Dedifferentiated amniotic fluid mesenchymal stem cell (primary cell): Measurements from ENCODE around the gene PLEKHM3.

ENCODE experiments used
- DNase-seq: peaks from one replicate; pipeline ENCODE4 v3.0.0-alpha.2; 2016; ENCODE audit errors: extremely low spot score

Gene PLEKHM3

DNA sequence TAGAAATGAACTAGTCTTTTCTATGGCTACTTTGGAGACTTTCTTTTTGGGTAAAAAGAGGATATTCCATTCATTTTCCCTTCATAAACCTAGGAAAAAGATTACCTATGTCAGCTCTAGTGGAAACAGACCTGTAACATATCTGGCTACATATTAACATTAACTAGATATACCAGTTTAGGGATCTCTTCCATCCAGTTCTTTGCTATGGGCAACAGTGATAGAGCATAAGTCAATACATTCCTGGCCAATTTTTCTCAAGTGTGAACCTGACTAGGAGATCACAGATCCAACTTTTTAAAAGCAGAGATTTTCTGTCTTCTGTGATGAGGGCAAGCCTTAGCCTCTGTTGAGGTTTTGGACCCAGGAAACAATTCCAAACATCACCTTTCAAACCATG is 34.5 kb downstream of the PLEKHM3 start:
- DNase-seq = no peak

DNA sequence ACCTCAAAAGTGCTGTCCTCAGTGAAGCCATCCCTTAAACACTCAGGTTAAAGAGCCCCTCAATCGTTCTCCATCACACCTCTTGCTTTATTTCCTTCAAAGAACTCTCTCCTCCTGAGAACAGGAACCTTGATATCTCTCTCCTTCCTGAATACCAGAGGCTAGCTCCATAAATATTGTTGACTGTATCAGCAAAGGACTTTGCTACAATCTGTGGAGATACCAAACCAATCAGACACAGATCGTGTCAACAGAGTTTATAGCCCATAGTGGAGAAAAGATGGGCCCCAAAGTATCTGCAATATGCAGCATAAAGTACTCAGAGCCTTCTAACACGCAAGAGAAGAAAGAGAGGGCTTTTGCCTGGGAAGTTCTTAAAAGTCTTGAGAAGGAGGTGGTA is 36.4 kb downstream of the PLEKHM3 start:
- DNase-seq = no peak

DNA sequence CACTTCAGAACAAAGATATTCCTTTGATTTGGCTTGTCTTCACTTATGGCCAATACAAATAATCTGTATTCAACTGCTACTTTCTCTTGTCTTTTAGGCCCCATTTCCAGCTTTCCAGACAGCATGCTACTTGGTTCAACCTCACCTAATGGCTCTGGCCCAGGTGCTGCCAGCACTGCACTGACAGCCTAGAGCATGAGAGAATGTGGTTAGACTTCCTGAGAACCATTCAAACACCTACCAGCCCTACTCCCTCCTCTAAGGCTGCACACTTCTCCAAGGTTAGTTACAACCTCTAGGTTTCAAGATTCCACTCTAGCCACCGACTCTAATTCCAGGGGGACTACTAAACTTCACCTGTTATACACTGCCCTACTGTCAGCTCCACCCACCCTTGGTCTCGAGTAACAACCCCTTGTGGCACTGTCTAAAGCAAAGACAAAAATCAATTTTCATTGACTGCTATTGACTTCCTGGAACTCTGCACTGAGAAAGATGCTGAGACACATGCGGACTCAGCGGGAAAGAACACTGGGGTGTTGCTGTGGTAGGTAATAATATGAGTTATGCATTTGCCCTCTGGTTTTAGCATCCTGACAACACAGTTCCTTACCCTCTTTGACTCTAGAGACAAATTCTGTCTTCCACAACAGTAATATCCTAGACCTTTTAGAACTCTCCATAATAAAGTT is 38.2 kb downstream of the PLEKHM3 start:
- DNase-seq = no peak

DNA sequence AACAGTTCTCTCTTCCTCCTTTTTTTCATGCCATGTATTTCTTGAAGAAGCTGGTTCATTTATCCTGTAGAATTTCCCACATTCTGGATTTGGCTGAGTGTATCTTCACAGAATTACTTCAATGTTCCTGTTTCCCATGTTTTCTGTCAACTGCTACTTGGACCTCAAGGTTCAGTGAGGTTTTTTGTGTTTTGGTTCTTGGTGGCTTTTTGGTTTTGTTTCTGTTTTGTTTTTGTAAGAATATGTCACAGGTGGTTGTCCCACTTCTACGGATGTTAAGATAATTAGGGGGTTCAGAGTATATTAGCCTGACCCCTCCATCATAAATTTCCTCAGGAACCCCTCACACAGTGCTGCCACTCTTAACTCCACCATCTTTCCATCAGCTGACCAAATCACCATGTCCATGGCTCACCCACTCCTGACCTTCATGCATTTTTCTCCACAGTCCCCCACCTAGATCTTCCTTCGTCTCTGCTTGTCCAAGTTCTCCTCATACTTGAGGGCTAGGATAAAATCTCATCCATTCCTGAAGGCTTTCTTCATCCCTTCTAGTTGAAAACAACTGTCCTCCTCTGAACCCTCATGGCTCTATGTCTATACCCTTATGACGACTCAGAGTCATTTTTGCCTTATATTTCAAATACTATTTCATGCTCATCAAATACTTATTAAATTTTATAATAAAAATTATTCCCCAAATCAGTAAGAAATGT is 40.4 kb downstream of the PLEKHM3 start:
- DNase-seq = no peak

DNA sequence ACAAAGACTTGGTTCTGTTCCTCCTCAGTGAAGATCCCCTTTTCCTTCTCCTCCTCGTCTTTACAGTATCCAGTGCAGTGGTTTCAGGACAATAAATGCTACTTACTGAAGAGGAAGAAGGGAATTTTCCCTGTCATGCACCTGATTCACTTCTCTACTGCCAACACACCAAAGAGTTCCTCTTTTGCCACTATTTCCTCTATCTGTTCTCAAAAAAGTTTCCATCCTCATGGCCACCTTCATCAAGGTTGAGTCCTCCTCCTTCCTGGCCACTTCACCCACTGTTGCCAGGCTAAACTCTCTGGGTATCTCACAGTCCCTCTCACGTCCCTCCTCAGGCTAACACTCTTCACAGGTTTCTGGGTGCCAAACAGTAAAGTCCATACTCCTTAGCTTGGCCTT is 41.7 kb downstream of the PLEKHM3 start:
- DNase-seq = no peak

DNA sequence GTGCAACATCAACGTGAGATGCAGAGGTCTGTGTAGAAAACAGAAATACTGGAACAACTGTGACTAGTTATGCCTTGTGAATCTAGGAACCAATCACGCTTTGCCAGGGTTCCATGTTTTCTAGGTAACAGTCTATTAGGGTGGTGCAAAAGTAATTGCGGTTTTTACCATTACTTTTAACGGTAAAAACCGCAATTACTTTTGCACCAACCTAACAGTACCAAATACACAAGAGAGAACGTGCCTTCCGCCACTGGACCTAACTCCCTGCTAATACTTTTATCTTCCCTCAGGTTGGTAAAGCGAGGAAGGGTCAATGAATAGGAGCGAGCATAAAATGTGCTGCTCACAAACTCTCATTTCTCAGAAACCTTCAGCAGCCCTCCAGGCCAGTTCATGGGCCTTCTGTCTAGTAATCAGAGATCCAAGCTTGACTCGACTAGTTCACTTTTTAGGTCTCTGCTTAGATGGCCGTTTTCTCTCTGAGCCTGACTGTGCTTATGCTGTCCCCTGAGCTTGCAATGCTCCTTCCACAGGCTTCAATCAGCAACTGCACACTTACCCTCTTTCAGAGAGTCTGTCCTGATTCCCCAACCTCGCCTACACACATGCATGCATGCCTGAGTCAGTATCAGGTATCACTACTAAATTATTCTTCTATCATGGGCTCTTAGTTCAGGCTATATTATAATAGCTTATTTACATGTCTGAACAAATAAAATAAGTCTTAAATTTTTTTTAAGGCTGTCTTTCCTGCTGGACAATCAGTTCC is 47.0 kb downstream of the PLEKHM3 start:
- no peak for DNase-seq

DNA sequence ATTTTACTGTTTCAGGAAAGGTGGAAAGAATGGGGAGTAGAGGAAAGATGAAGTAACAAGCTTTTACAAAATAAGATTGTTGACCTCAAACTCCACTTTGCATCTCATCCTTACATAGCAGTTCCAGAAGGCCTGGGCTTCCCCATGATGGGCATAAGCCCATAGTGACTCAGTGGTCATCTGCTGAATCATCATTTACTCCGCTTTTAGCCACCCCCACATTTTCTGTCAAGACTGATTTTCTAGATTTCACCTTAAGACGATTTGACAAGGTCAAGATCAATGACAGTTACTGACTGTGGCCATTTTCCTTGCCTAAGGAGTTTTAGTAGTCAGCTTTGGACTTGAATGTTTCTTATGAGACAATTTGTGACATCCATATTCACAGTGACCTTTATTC is 49.4 kb downstream of the PLEKHM3 start:
- DNase-seq = no peak

DNA sequence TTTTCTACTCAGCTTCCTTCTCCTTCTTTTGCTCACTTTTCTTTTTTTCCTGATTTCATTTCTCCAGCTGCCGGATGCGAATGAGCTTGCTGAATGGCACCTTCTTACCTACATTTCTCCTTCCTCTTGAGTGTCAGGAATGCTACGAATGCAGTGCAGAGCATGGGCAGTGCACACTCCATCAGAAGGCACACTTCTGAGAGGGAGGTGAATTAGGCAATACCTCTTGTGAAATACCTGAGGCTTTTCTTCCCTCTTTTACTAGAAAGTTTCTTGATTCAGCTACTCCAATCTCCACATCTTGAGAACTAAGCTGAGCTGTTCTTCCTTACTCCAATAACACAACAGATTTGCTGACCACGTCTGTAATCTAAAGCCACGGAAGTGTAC is 51.1 kb downstream of the PLEKHM3 start:
- no peak for DNase-seq

DNA sequence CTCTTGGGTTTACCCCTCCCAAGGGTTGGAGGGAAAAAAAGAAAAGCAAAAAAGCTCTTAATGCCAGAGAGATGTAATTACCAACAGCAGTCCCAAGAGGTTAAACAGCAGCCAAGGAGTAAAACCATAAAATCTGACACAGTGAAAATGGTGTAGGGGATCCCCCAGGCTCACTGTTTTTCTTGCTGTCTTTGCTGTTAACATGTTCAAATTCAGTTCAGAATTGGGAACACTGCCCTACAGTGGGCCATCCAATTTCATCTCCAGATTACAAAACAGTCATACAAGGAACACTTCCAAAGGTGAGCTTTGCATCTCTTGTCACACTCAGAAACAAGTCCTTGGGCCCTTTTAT is 54.5 kb downstream of the PLEKHM3 start:
- DNase-seq = no peak

DNA sequence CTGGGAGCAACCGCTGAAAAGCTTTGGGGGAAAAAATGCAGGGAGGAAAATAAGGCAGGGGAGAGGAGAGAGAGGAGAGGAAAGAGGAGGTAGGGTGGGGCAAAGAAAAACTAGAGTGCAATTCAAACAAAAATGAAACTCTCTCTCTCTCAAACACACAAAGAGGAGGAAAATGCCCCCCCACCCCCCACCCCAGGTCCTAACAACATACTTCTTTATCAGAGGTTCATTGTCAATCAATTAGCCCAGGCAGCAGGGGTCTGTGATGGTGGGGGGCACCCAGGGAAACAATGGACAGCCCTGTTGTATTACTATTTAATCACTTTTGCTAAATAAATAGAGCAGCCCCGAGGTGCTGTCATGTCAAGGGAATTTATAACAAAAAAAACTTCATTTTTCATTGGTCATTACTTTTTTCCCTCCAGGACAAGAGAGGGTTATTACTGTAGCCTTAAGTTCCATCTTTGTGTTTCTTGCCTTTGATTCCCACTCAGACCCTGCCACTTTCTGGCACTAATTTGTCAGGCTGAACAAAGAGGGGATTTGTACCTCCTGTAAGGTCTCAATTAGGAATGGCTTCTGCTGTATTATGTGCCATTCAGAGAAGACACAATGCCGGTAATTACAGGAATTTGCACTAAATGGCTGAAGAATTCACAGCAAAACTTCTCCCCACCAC is 55.0 kb downstream of the PLEKHM3 start:
- no peak for DNase-seq

DNA sequence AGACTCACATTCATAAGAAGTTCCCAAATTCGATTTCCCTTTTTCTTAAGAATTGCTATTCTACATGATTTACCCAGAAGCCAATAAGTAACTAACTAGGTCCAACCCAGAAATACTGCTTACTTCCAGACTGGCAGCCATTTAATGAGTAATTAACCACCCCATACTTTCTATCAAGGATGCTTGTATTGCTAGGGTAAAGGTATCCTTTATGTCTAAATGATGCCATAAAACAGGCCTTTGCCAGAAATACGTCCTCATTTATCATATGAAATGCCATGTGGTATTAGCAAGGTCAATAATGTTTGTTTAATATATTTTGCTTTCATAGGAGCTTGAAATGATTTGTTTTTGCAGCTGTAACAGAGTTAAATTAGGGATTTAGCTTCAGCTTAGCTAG is 56.1 kb downstream of the PLEKHM3 start:
- DNase-seq = no peak

DNA sequence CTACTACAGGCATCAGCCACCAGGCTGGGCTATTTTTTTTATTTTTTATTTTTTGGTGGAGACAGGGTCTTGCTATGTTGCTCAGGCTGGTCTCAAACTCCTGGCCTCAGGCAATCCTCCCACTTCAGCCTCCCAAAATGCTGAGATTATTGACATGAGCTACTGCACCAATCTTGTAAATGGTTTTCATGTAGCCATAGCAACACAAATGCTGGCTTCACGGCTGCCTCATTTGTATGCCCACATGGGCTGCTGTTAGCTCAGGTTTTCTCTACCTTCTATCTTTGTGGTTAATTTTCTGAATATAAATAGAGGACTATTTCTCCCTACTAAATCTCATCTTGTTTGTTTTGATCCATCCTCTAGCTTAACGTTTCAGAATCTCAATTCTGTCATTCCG is 58.2 kb downstream of the PLEKHM3 start:
- DNase-seq = no peak

DNA sequence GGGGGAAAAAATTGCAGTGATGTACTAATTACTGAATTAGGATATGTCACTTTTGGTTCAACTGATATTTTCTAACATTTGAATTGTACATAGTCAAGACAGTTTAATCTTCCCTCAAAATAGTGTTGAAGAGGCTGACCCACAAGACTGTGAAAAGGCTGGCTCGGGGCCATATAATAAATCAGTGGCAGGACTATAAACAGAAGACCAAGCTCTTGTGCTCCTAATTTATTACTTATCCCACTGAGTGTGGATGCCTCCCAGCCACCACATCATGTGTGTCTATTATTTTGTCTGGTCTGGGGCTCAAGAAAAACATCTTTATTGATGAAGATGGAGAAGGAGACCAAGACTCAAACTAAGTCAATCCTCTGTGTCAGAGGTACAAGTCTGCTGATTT is 64.4 kb downstream of the PLEKHM3 start:
- DNase-seq = no peak

DNA sequence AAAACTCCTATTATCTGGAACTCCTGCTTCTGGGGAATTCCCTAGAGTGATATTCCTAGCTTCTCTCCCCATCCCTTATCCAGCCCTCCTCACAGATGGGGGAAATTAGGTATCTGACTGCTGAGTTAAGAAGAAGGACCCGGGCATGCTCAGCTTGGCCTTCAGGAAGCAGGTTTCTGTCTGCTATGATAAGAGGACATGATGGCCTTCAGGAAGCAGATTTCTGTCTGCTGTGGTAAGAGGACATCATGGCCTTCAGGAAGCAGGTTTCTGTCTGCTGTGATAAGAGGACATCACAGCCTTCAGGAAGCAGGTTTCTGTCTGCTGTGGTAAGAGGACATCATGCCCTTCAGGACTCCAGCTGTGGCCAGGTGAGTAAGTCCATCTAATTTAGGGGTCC is 65.2 kb downstream of the PLEKHM3 start:
- no peak for DNase-seq

DNA sequence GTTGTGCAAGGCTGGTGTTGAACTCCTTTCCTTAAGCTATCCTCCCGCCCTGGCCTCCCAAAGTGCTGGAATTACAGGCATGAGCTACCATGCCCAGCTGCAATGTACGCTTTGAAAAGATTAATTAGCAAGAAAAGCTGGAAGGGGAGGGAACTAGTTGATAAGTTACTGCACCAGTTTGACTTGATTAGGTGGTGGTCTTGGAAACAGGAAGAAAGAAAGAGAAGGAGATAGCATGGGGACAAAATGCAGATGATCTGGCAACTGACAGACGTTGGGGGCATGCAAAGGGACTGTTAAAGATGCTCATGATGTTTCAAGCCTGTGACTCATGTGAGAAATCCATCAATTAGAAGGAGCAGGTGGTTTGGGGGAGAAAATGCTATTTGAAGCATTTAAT is 68.6 kb downstream of the PLEKHM3 start:
- no peak for DNase-seq

DNA sequence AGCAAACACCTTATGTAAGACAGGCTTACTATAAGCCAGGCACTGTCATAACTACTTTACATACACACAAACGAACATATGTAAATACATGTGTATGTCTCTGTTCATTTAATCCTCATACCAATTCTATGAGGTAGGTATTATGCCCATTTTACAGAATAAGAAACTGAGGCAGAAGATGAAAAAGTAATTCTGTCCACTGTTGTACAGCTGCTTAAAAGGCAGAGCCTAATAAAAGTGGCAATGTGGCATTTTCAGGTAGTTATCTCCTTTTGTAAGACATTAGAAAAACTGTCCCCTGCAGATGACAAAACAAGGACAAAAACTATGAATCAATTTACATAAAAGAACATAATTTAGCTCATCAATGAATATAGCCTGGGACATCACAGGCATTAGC is 69.9 kb downstream of the PLEKHM3 start:
- DNase-seq = no peak

DNA sequence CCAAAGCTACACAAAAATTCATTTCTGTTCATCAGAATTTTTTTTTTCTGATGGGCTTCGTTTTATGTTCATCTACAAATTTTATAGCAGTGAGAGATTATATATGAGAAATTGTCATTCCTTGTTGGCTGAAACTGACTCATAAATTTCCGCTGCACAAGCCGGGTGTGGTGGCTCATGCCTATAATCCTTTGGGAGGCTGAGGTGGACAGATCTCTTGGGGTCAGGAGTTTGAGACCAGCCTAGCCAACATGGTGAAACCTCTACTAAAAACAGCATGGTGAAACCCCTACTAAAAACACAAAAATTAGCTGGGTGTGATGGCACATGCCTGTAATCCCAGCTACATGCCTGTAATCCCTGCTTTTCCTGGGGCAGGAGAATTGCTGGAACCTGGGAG is 72.0 kb downstream of the PLEKHM3 start:
- no peak for DNase-seq

DNA sequence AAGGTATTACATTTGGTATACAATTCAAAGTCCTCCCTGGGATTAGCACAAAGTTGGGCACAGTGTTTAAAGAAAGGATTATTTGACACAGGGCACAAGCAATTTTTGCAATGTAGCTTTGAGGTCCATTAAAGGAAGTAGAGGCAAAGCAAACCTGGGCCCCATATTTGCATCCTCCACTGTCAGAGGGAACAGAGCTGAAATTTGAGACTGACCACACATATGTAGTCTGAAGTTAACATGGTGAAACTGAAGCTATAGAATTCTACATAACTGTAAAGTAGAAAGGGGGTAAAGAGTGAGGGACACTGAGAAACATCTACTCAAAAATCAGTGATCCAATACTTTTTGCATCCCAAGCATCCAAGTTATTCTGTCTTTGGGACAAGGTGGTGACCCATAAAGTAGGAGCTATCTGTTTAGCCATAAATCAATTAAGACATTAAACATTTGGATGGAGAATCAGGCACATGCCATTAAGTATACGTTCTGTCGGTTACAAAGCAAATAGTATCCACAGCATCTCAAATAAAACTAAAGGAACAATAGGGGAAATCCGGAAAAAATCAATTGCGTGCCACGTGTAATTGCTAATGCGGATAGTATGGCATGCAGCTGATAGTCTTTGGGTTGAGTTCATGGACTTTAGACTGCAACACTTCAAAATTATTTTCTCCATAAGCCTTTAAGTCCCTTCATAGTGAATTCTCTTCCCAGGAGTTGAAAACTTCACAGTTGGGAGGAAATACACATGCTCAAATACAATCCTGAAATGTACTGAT is 72.6 kb downstream of the PLEKHM3 start:
- DNase-seq = no peak

DNA sequence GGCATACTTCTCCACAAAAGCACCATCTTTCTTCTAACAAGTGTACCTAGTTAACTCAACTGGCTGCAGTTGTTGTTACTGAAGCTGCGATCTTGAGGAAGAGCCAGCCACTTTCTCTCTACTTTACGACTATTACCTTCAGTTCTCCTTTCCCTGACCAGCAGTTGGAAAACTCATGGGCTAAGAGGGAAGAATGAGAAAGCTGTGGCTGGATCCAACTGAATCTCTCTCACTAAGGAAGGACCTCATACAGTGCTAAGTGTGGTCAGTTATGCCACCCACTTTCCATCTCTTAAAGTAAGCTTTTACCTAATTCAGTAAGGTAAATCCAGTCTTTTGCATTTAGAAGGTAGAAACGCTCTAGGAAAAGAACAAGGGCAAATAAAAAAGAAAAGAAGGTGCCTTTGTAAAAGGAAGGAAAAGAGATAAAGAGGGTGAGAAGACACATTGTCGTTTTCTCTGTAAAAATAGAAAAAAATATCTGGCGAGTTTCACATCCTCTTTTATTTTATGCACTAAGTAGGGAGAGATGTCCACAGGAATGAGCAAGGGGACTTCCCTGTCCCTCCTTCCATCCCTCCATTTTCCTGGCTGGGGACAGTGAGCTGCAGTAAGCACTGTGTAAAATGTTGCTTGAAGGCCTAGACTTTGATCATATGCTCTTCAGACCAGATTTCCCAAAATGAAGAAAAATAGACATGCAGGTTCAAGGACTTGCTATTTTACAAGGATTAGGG is 73.4 kb downstream of the PLEKHM3 start:
- no peak for DNase-seq

DNA sequence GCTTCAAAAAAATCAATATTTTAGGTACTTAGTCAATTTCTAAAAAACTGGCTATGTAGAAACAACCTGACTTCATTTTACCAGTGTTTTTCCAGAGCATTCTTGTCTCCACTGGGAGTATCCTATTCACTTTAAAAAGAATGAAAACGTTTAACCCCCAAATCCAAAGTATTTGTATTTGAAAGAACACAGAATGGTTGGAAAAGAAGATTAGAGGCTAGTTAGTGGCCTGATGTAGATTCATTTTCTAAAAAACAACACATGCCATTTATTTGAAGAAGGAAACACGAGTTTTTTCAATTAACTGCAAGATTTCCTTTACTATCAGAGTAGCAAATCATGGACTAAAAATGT is 74.6 kb downstream of the PLEKHM3 start:
- DNase-seq = no peak
